ENCODE data around the gene SSTR4.

Gene SSTR4

GRCh38 chr20:23085436-23086055 is 50.4 kb downstream of the SSTR4 start:
- DNase-seq (ENCODE audit: low read depth in 1 of 2, low spot score in 1 of 2) = no peak

GRCh38 chr20:23086056-23086566 is 51.0 kb downstream of the SSTR4 start, which contains the start of gene CD93:
Gene CD93 (minus strand): TSS chr20:23086324. CDS start chr20:23086192, 132 bp downstream.
- no peak for DNase-seq (ENCODE audit: low read depth in 1 of 2, low spot score in 1 of 2)

GRCh38 chr20:23086931-23087411 is 51.9 kb downstream of the SSTR4 start:
- DNase-seq (ENCODE audit: low read depth in 1 of 2, low spot score in 1 of 2) = no peak

- no peak for DNase-seq (ENCODE audit: low read depth in 1 of 2, low spot score in 1 of 2)
Measured at GRCh38 chr20:23087587-23088251, 52.6 kb downstream of the SSTR4 start.

Measured in stimulated activated CD4-positive, alpha-beta T cell treated with anti-CD3 and anti-CD28 coated beads, Interleukin-15, amount 100 ng/mL, for 1 hour (primary cell).